LNCaP clone FGC (cell line): ENCODE measurements around the gene ADARB1.

ENCODE experiments used
- DNase-seq: peaks from one replicate; pipeline ENCODE4 v3.0.0-alpha.2; 2011; ENCODE audit warnings: low read depth
- H3K4me3 ChIP-seq: 2 replicates; pipeline ENCODE4 v1.5.1; 2011; ENCODE audit warnings: mild to moderate bottlenecking, low read depth, low read length, control low read depth
- TF ChIP-seq, protein P1 (sequence below): IDR thresholded peaks from 2 replicates; pipeline ENCODE4 v1.5.1; 2012; ENCODE audit warnings: mild to moderate bottlenecking; ENCODE audit not compliant: control insufficient read depth, insufficient read depth; ENCODE audit errors: extremely low read depth

The ADARB1 gene

DNA sequence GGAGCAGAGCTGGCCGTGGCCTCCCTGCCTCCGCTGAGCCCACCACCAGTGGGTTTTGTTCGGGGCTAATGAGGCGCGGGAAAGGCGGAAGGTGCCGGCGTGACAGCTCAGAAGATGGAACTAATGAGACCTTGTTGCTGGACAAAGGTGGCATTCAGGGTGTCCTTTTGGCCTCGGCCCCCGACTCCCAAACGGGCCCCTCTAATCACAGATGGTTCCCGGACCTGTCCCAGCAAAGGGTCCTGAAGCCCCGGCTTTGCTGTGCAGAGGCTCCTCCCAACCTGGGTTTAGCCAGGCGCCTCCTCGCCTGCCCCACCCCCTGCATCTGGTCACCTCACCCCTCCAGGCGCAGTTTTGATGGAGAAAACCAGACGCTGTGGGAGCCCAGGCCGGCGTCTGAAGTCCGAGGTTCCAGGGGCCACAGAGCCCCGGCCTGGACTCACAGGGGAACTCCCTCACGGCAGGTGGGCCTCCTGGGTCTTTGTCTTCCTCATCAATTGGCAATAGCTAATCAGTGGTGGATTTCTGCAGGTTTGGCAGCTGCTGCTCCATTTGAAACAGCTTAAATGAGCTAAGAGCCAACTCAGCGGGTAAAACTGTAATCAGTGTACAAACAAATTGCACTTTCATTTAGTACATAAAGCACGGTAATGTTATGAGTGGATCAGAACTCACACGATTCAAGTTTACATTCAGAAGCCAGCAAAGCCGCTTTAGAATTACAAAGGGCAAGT is 44.3 kb upstream of the ADARB1 start:
- DNase-seq = no peak
- H3K4me3 ChIP-seq = no peak overlapping the region
- TF ChIP-seq, protein P1, sequence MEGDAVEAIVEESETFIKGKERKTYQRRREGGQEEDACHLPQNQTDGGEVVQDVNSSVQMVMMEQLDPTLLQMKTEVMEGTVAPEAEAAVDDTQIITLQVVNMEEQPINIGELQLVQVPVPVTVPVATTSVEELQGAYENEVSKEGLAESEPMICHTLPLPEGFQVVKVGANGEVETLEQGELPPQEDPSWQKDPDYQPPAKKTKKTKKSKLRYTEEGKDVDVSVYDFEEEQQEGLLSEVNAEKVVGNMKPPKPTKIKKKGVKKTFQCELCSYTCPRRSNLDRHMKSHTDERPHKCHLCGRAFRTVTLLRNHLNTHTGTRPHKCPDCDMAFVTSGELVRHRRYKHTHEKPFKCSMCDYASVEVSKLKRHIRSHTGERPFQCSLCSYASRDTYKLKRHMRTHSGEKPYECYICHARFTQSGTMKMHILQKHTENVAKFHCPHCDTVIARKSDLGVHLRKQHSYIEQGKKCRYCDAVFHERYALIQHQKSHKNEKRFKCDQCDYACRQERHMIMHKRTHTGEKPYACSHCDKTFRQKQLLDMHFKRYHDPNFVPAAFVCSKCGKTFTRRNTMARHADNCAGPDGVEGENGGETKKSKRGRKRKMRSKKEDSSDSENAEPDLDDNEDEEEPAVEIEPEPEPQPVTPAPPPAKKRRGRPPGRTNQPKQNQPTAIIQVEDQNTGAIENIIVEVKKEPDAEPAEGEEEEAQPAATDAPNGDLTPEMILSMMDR = no peak

DNA sequence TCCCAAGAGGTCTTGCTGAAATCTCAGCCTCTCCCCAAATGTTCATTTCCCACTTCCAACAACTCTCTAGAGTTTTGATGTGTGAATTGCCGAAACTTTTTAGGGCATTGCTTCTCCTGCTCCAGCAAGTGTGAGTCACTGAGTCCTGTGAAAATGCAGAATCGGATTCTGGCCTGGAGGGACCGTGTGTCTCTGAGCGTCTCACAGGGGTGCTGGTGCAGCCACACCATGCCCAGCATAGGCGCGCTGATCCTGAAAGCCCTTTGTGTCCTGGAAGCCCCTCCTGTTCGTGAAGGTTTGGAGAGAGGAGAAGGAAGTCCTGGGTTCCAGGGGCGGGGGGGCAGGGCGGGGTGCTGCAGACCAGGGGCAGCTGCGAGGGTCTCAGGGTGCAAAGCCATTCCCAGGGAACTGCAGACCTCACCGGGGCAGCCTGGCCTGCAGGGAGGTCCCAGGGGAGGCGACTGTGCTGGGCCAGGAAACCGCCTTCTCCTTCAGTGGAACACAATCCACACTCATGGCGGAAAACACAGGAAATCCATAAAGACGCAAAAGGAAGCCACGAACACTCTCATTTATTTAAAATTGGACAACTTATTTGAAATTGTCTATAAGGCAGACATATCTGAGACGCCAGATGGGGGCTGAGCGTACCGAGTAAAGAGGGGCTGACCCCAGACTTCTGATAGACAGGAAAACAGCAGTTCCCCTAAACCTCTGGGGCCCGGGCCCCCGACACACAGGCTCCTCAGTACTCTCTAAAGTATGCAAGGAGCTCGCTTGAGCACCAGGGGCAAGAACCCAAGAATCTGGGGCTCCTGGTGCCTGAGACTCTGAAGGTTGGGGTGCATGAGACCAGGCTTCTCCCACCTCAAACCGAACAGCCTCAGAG is 43.5 kb upstream of the ADARB1 start:
- no peak overlapping the region for H3K4me3 ChIP-seq
- DNase-seq = no peak
- TF ChIP-seq, protein P1 = no peak

DNA sequence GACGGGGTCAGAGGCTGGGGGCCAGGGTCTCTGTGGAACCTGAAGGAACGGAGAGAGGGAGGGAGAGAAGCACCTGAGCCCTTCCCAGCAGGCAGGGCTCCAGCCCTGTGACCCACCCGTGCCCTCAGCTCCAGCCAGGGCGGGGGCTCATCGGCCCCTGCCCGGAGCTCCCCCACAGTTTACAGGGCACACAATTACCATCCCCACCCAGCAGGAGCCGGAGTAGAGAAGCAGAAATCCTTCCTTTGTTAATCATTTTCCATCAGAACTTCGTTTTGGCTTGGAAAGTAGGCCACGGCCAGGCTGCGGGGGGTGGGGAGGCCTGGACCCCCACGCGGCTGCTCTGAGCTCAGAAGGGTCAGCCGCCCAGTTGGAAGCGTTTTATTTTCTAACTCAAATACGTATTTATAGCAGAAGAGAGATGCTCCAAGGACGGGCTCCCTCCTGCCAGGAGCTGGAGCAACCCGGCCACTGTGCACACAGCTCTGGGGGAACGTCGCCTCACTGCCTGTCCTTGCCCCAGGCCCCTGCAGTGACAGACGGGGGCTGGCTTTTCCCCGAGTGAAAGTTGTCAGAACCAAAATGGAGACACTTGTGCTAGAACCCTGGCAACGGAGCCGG is 42.7 kb upstream of the ADARB1 start:
- H3K4me3 ChIP-seq = no peak overlapping the region
- DNase-seq = no peak
- TF ChIP-seq, protein P1 = no peak

DNA sequence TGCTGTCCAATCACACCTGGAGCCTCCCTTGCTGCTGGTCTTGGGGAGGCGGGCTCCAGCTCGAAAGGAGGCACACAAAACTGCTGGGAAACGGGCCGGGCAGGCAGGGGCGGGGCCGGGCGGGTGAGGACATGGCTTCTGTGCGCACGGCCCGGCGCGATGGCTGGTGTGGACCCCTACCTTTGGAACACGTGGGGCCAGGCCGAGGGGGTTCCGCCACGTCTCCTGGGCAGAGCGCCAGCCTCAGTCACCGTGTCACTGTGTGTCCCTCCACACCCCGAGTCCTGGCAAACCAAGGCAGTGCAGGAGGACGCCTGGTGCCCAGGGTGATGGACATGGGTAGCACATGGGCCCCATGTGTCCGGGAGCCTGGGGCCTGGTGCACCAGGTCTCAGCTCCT is 42.0 kb upstream of the ADARB1 start:
- TF ChIP-seq, protein P1 = no peak
- H3K4me3 ChIP-seq = no peak overlapping the region
- DNase-seq = no peak

DNA sequence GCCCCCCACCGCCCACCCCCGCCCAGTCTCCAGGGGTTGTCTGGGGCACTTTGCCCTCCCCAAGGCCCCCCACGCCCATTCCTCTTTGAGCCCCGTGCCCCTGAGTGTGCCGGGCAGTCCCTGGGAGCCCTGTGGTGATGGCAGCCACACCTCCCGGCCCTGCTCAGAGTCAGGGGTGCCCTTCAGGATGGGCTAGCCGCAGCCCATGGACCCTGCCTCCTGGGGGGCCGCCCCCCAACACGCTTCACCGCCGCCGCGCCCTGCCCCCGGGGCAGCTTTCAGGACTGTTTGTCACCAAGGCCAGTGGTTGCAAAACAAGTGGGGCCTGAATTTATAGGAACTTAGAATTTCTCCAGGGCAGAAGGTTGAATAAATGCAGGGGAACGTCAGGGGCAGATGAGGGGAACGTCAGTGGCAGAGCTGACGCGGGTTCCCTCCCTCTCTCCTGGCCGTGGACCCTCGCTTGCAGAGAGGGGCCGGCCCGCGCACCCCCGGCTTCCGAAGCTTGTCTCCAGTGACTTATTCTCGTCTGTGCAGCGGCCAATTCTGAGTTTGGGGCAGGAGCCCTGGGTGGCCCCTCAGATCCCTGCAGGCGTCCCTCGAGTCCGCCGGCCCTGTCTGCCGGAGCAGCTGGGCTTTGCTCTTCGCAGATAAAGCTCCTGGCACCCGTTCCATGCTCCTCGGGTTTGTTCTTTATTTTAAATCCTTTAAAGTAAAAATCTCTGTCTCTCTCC is 41.2 kb upstream of the ADARB1 start:
- no peak overlapping the region for H3K4me3 ChIP-seq
- no peak for DNase-seq
- TF ChIP-seq, protein P1 = no peak

DNA sequence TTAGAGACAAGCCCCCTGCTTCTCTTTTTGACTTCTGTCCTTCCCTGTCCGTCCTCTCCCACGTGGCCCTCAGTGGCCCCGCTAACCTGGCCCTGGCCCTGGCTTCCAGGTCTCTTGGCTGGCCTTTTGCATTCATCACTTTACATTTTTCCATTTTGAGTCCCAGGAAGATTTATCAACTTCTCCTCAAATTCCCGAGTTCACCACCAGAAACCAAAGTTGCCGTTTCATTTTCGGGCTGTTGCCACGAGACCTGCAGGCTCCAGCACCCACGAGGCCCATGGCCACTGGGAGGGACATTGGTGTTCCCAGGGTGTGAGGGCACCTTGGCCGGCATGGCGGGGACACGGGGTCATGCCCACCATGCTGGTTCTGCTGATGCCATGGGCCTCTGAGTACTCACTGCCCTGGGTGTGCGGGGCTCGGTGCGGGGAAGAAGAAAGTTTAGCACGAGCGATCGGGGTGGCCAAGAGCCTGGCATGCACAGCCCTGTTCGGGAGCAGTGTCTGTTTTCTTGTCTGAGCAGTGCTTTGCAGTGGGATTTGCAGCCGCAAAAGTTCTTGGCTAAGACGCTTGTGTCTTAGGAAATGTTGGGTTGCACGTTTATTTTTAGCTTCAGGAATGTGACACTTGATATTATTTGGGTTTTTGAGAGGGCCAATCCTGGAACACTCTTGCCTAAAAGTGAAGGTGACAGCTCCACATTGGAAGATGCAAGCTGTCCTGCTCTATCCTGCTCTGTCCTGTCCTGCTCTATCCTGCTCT is 40.4 kb upstream of the ADARB1 start:
- TF ChIP-seq, protein P1 = no peak
- DNase-seq = no peak

More for the DNA sequence above, 40.4 kb upstream of the ADARB1 start:
- H3K4me3 ChIP-seq = no peak overlapping the region
